Retinal pigment epithelial cell (primary cell): ENCODE measurements around the gene GPR84.

Experiments
- DNase-seq: peaks from one replicate; pipeline ENCODE4 v3.0.0-alpha.2; 2010; ENCODE audit warnings: low read depth
- H3K4me3 ChIP-seq: 2 replicates; pipeline ENCODE4 v1.5.1; 2011; ENCODE audit warnings: mild to moderate bottlenecking, low read length, control low read depth, moderate library complexity
- TF ChIP-seq, protein P1 (sequence below): conservative IDR thresholded peaks from 2 replicates; pipeline ENCODE4 v1.5.1; 2011; ENCODE audit warnings: low read depth, low read length, control low read depth, inconsistent platforms

The GPR84 gene

DNA sequence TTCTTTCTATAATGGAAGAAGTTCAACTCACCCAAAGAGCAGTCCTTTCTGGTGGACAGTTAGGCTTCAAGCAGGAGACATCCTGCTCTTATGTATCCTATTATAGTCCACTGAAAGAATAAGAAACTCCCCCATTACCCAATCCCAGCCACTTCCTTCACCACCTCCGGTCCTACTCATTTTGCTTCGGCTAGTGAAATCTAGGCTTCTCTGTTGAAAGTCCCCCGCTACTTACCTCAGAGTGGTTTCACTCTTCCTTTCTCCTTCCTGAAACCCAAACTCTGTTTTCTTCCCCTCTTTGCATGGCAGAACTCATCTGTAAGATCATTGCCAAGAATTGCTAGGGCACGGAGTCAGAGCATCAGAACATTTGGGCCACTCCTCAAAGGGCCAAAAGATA lies at the start of gene GPR84:
Gene GPR84, minus strand, starts transcription at position 74 of the 400 bp plus-strand sequence. CDS start 635 bp downstream, outside the sequence.
- DNase-seq = no peak
- no peak within 1 kb of the TSS for H3K4me3 ChIP-seq
- TF ChIP-seq, protein P1, sequence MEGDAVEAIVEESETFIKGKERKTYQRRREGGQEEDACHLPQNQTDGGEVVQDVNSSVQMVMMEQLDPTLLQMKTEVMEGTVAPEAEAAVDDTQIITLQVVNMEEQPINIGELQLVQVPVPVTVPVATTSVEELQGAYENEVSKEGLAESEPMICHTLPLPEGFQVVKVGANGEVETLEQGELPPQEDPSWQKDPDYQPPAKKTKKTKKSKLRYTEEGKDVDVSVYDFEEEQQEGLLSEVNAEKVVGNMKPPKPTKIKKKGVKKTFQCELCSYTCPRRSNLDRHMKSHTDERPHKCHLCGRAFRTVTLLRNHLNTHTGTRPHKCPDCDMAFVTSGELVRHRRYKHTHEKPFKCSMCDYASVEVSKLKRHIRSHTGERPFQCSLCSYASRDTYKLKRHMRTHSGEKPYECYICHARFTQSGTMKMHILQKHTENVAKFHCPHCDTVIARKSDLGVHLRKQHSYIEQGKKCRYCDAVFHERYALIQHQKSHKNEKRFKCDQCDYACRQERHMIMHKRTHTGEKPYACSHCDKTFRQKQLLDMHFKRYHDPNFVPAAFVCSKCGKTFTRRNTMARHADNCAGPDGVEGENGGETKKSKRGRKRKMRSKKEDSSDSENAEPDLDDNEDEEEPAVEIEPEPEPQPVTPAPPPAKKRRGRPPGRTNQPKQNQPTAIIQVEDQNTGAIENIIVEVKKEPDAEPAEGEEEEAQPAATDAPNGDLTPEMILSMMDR = no peak

DNA sequence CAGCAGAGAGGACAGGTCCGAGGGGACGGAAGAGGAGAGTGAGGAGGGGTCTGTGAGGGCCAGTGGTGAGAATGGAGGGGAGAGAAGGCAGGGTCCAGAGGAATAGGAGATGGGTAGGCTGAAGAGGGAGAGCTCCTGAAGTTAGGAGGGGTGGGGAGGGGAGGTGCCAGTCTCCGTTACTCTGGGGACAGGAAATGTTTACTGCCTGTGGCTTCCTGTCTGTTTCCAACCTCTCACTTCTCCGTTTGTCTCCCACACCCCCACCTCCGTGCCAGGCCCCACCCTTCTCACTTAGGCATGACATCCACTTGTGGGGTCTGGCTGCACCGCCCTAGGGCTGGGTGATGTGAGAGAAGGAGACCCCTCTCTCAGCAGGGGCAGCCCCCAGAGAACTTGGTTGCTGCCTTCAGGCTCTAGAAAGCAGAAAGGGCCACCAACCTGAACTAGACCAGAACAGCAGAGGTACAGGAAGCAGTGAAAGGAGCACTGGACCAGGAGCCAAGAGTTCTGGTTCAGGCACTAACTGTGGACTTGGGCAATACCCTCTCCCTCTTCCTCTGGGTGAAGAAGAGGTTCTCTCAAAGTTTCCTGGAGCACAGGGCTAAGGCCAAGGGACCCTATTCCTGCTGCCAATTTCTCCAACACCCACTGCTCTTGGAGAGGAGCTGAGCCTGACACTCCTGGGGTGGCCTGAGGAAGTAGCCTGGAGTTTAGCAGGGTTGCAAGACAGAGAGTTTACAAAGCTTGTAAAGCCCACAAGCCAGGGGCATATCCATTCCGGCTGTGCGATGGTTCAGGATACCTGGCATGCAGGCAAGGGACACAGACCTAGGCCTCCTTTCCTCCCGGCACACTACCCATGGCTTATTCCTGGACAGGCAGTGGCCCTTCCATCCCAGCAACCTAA lies 49.3 kb upstream of the GPR84 start:
- no peak for DNase-seq
- TF ChIP-seq, protein P1 = no peak
- no peak overlapping the region for H3K4me3 ChIP-seq

DNA sequence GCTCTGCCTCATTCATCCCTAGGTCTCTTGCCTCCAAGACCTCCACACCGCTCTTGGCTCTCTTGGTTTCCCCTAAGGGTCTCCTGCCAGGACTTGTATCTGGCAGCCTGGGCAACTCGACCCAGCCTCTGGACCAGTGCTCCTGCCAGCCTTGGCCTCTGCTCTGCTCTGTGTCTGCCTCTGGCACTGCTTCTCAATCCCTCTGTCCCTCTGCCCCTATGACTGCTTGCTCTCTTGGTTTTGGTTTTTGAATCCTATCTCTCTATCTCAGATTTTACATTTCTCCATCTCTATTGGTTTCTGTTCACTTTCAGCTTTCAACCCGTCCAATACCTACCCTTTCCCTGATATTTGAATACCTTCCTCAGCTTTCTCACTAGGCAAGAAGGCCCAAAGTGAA lies 48.5 kb upstream of the GPR84 start:
- no peak for DNase-seq
- H3K4me3 ChIP-seq = no peak overlapping the region
- TF ChIP-seq, protein P1 = no peak

DNA sequence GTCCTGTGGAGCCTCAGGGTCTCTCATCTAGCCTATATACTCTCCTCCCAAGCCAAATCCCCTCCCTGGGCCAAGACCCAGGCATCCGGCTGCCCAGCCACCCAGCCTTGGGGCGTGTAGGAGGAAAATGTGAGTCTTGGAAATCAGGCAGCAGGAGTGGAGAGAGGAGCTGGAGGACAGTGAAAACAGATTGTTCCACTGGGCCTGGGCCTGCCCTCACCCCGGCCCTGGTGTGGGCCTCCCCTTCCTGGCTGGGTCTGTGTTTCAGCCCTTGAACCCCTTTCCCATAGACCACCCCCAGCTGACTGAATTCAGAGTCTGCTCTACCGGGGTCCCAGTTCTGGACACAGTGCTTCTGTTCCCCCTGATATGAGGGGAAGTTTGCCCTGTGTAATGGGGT lies 48.1 kb upstream of the GPR84 start:
- TF ChIP-seq, protein P1 = no peak
- H3K4me3 ChIP-seq = no peak overlapping the region
- DNase-seq = no peak

DNA sequence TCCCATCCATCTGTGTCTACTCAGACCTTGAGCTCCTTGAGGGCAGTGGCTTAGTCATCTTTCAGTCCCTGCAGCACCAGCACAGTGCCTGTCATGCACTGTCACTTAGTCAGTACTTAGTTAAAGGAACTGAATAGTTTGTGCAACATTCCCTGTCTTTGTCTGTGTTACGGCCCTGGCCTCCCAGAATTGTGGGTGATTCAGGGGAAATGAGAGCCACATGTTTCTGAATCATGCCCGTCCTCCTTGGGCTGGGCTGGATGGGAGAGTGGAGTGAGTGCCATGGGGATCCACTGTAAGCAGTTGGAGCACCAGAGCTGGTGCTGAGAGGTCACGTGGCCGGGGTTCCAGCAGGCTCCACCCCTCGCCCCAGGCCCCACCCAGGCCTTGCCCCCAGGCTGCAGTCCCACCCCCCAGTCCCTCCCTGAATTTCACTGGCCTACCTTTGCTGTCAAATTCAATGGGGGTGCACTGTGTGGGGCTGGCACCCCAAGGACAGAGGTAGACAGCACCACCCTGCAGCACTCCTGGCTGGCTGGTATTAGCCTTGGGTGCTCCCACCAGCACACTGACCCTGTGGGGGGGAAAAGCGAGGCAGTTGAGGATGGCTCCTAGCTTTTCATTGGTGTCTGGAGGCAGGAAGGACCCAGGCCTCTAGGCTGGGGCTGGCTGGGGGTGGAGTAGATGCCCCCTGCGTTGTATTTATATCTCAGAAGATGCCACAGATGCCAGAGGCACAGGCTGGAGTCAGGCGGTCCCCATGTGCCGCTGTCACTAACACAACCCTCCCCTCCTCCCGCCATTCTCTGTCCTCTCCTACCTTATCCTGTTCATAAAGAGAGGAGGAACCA lies 47.3 kb upstream of the GPR84 start:
- DNase-seq = peak; percentile 68
- TF ChIP-seq, protein P1 = no peak
- no peak overlapping the region for H3K4me3 ChIP-seq

DNA sequence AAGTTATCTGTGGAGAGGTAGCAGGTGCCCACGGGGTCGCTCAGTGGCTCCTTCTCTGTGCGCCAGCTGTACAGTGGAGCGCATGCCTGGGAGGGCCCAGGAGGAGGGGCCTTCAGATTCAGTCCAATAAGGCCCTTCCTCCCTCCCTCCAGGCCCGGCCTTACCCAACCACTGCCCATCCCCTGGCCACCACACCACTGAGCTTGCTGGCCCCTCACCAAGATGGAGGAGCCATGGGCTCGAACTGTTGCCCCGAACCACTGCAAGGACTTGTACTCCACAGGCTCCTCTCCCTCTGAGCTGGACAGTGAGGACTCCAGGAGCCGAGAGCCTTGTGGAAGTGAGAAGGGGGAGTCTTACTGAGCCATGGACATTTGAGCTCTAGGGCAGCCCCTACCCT lies 45.0 kb upstream of the GPR84 start:
- TF ChIP-seq, protein P1 = no peak
- DNase-seq = no peak
- H3K4me3 ChIP-seq = no peak overlapping the region
